Epidermal melanocyte (primary cell): Measurements from ENCODE around the gene UGT1A1.
"Not testable (repeated sequence)": the region's sequence is repeated elsewhere in the genome, so short reads cannot be mapped to it uniquely, and the experiment has no call there.

Experiments
- DNase-seq: peaks from one replicate; pipeline ENCODE4 v3.0.0; 2011; ENCODE audit warnings: low spot score; ENCODE audit not compliant: insufficient read length

The UGT1A1 gene

GRCh38 chr2:233760043-233760442 is at the start of gene UGT1A1:
UGT1A1 (plus strand) TSS chr2:233760270; CDS start chr2:233760288, 18 bp downstream.
- no peak for DNase-seq

- peak; percentile 46 for DNase-seq
These were observed 48.6 kb upstream of the UGT1A1 start for GRCh38 chr2:233711312-233712008.

- no peak for DNase-seq
These were observed 47.3 kb upstream of the UGT1A1 start, which contains the start of gene UGT1A5 for GRCh38 chr2:233712611-233713261. UGT1A5 (plus strand) TSS chr2:233712907; CDS start chr2:233712992, 85 bp downstream.

DNA sequence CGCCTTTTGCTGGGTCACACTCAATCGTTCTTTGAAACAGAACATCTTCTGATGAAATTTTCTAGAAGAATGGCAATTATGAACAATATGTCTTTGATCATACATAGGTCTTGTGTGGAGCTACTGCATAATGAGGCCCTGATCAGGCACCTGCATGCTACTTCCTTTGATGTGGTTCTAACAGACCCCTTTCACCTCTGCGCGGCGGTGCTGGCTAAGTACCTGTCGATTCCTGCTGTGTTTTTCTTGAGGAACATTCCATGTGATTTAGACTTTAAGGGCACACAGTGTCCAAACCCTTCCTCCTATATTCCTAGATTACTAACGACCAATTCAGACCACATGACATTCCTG is 46.8 kb upstream of the UGT1A1 start:
- DNase-seq: no peak

GRCh38 chr2:233714121-233714520 is 45.9 kb upstream of the UGT1A1 start:
- no peak for DNase-seq

DNA sequence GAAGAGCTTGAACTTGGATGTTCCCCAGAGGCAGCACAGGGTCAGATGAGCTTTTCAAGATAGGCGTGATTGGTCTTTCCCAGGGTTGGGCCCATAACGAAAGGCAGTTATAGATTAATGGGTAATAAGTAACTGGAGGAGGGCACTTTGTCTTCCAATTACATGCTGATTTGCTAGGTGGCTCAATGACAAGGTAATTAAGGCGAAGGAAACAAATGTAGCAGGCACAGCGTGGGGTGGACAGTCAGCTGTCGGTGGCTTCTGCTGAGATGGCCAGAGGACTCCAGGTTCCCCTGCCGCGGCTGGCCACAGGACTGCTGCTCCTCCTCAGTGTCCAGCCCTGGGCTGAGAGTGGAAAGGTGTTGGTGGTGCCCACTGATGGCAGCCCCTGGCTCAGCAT is 41.5 kb upstream of the UGT1A1 start, which contains the start of gene UGT1A4:
Gene UGT1A4 (plus strand): TSS at position 185 of the 400 bp plus-strand sequence. CDS start 85 bp downstream, at position 270.
- DNase-seq: no peak

GRCh38 chr2:233728723-233729301 is 31.3 kb upstream of the UGT1A1 start, which contains the start of gene UGT1A3:
UGT1A3 (plus strand) TSS chr2:233729042; CDS start chr2:233729127, 85 bp downstream.
- DNase-seq: no peak

- DNase-seq: not testable (repeated sequence)
These were observed 23.0 kb upstream of the UGT1A1 start for GRCh38 chr2:233736868-233737653.

GRCh38 chr2:233740870-233741269 is 19.2 kb upstream of the UGT1A1 start:
- DNase-seq: no peak

GRCh38 chr2:233743464-233744259 is 16.4 kb upstream of the UGT1A1 start:
- no peak for DNase-seq

DNA sequence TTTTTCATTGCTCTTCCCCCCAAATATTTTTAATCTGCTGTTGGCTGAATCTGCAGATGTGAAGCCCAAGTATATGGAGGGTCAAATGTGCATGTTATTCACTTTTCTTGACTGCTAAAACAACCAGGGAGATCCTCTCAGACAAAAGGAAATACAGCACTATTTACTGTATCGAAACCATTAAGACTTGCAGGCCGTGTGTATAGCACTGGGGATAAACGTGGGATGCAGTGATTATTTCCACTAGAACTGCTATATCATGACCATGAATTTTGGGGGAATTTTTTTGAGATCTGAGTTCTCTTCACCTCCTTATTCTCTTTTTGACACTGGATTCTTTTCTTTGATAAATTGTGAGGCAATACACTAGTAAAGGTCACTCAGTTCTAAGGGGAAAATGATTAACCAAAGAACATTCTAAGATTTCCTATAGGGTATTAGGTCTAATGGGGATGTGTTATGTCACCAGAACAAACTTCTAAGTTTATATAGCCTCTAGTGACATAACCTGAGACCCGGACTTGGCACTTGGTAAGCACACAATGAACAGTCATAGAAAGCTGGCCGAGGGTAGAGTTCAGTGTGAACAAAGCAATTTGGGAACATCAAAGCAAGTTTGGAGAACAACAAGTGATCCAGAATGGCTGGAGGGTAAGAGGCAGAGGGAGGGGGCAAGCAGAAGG is 14.9 kb upstream of the UGT1A1 start:
- DNase-seq: no peak

GRCh38 chr2:233745838-233746237 is 14.2 kb upstream of the UGT1A1 start:
- DNase-seq: not testable (repeated sequence)

GRCh38 chr2:233746475-233747282 is 13.4 kb upstream of the UGT1A1 start:
- DNase-seq: no peak

- DNase-seq: no peak
These were observed 12.9 kb upstream of the UGT1A1 start for GRCh38 chr2:233747283-233747544.

GRCh38 chr2:233750689-233751088 is 9.4 kb upstream of the UGT1A1 start:
- not testable (repeated sequence) for DNase-seq

DNA sequence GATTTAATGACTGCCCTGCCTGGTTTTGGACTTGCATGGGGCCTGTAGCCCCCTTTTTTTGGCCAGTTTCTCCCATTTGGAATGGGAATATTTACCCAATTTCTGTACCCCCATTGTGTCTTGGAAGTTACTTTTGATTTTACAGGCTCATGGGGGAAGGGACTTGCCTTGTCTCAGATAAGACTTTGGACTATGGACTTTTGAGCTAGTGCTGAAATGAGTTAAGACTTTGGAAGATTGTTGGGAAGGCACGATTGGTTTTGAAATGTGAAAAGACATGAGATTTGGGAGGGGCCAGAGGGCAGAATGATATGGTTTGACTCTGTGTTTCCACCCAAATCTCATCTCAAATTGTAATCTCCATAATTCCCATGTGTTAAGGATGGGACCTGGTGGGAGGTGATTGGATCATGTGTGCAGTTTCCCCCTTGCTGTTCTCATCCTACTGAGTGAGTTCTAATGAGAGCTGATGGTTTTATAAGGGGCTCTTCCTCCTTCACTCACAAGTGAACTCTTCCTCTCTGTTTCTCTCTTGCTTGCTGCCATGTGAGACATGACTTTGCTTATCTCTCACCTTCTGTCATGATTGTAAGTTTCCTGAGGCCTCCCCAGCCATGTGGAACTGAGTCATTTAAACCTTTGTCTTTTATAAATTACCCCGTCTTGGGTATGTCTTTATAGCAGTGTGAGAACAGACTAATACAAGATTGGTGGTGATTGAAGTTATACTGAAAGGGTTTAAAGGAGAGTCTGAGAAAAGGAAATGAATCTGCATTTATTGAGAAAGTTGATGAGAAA is 8.7 kb upstream of the UGT1A1 start:
- not testable (repeated sequence) for DNase-seq

DNA sequence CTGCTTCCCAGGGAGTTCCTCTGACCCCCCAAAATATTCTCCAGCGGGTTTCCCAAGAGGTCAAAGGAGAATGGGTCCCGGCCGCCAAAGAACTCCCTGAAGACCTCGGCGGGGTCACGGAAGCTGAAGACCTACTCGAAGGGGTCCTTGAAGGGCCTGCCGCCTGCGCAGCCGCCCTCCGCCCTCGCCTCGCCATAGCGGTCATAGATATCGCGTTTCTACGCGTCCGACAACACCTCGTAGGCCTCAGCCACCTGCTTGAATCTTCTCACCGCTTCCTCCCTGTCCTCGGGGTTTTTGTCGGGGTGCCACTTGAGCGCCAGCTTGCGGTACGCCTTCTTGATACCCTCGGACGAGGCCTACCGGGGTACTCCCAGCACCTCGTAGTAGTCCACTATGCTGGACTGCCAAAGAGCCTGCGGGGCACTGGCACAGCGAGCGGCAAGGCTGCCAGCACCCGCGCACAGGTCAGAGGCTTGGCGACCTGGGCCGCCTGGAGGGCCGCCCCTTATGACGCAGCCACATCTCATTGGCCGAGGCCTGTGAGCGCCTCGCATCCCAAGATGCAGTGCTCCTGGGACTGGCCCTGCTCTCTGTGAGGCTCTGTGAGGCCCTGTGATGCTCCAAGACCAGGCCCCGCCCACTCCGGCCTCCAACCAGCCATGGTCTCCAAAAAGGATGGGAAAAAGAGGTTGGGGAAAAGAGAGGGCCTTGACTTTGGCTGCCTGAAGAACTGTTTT is 5.0 kb upstream of the UGT1A1 start:
- DNase-seq: no peak
